HG03342 (cell line): Measurements from ENCODE around the gene PAX2.

Experiments
- ATAC-seq: cut with Tn5 transposase; IDR thresholded peaks from one replicate; pipeline ENCODE4 v1.9.1; 2021; ENCODE audit warnings: mild to moderate bottlenecking, moderate library complexity; ENCODE audit not compliant: unreplicated experiment

PAX2 gene

GRCh38 chr10:100749309-100750217 is 4.2 kb downstream of the PAX2 start:
- no peak for ATAC-seq

DNA sequence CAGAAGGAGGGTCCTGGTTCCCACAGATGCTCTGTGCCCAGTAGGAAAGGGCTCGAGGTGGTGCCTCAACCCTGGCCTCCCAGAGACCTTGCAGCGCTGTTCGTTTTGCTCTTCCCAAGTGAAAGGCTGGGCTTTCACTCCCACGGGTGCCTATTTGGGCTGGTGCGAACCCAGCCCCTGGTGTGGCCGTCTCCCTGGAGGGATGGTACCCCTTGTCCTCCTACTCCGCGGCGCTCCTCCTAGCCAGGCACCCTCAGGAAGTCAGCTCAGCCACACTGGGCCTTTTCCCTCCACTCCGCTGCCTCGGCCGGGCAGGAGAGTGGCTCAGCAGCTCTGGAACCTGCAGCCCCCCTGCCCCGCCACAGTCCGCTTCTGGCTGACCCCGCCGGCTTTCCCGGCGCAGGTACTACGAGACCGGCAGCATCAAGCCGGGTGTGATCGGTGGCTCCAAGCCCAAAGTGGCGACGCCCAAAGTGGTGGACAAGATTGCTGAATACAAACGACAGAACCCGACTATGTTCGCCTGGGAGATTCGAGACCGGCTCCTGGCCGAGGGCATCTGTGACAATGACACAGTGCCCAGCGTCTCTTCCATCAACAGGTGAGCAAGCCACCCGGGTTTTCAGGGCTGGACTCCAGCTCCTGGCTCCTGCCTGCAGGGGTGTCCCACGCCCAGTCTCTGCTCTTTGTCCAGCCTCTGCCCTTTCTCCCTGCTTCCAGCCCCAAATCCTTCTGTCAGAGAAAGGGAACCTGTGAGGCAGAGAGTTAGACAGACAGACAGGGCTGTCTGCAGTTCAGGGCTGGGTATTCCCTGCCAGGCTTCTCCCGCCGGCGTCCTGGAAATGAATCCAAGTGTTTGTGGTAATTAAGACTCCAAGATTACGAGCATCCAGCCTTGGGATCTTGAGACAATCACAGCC is 5.2 kb downstream of the PAX2 start:
- no peak for ATAC-seq

- ATAC-seq: no peak
Observed at GRCh38 chr10:100751211-100751933, 6.0 kb downstream of the PAX2 start.

GRCh38 chr10:100755821-100756220 is 10.4 kb downstream of the PAX2 start:
- ATAC-seq: no peak

- ATAC-seq: no peak
Observed at GRCh38 chr10:100759331-100759730, 13.9 kb downstream of the PAX2 start.

GRCh38 chr10:100760726-100761125 is 15.3 kb downstream of the PAX2 start:
- no peak for ATAC-seq

GRCh38 chr10:100761191-100761590 is 15.8 kb downstream of the PAX2 start:
- no peak for ATAC-seq

- ATAC-seq: no peak
Observed at GRCh38 chr10:100763043-100763747, 17.8 kb downstream of the PAX2 start.

- ATAC-seq: no peak
Observed at GRCh38 chr10:100766693-100767421, 21.5 kb downstream of the PAX2 start.

GRCh38 chr10:100767422-100767775 is 22.0 kb downstream of the PAX2 start:
- no peak for ATAC-seq

GRCh38 chr10:100769481-100769880 is 24.1 kb downstream of the PAX2 start:
- no peak for ATAC-seq

- ATAC-seq: no peak
Observed at GRCh38 chr10:100773646-100774045, 28.3 kb downstream of the PAX2 start.

GRCh38 chr10:100774223-100774622 is 28.8 kb downstream of the PAX2 start:
- ATAC-seq: no peak

DNA sequence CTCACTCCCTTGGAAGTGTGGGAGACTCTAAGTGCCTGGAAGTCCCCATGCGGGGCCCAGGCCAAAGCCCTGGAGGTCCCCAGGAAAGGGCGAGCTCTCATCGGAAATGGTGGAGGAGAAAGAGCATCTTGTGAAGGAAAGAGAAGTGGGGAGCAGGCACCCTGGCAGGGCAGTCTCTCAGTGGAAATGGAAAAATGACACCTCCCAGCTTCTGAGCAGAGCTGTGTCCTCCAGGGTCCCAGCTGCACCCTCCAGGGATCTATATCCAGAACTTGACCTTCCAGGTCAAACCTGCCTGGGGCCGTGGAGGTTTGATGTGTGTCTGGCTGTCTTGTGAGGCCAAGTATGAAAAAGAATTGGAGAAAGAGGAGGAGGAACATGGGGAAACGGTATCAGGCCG is 29.5 kb downstream of the PAX2 start:
- no peak for ATAC-seq

- no peak for ATAC-seq
Observed at GRCh38 chr10:100775386-100775785, 30.0 kb downstream of the PAX2 start.

GRCh38 chr10:100775871-100776270 is 30.5 kb downstream of the PAX2 start:
- no peak for ATAC-seq

DNA sequence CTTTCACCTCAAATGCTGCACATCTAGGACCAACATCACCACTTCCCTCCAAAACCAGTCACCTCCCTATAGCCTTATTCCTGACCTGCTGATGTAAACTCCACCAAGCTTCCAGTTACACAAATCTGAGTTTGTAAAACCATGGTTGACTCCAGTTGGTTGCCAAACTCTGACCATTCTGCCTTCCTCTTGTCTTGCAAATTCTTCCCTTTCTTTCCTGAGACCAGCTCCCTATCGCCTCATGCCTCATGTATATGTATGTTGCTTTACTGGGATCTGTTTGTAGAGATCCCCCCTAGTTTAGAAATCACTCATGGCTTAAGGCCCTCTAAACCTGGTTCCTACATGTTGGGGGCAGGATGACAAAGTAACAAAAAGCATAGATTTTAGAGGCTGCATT is 31.3 kb downstream of the PAX2 start:
- no peak for ATAC-seq

DNA sequence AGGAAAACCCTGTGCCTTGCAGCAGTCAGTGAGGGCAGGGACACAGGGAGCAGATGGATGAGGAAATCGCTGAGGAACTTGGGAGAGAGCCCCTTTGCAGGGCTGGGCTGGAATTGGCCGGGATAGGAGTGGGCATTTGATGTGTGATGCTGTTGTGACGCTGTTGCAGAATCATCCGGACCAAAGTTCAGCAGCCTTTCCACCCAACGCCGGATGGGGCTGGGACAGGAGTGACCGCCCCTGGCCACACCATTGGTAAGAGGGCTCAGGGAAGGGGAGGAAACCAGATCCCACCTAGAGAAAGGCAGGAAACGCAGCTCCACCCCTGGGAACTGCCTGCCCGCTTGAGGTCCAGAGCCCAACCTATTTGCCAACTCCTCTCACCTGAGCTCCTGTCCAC is 33.9 kb downstream of the PAX2 start:
- no peak for ATAC-seq

- no peak for ATAC-seq
Observed at GRCh38 chr10:100780324-100780723, 34.9 kb downstream of the PAX2 start.

DNA sequence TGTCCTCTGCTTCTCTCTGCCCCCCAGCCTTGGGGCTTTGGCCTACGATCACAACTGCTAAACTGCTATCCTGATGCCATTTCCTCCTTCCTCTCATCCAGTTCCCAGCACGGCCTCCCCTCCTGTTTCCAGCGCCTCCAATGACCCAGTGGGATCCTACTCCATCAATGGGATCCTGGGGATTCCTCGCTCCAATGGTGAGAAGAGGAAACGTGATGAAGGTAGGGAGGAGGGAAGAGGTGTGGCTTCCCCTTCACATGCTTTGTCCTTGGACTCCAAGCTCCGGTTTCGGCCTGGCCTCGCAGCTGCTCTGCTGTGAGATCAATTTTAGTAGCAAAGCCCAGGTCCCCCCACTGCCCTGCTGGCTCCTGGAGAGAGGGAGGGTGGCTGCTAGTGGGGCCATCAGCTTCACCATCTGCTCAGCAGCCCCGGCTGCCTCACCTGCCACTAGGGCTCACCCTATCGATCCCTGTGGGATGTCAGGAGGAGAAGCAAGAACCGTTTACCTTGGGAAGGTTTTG is 35.8 kb downstream of the PAX2 start:
- no peak for ATAC-seq
